Fibroblast of villous mesenchyme (primary cell): ENCODE results near the gene ZMYM4. TPM values are rescaled to one million over a fixed set of nuclear protein-coding genes. Genes with fewer than 3 reads are reported as not detected.

Experiments
- DNase-seq: peaks from one replicate; pipeline ENCODE4 v3.0.0-alpha.2; 2010; ENCODE audit warnings: low read depth
- H3K4me3 ChIP-seq: 2 replicates; pipeline ENCODE4 v1.5.1; 2011; ENCODE audit warnings: low read depth, mild to moderate bottlenecking, low read length
- CTCF ChIP-seq: IDR thresholded peaks from 2 replicates; pipeline ENCODE4 v1.5.1; 2012; ENCODE audit warnings: low read depth, mild to moderate bottlenecking, low read length; ENCODE audit not compliant: insufficient read depth
- total RNA-seq: library from RNA; depleted of rRNA; stranded (reverse); fragments of >200 nt; gene quantifications from 2 replicates; pipeline ENCODE4 v1.2.3, GENCODE V29; 2012

The ZMYM4 gene
- total RNA-seq, 1 donor, result 59.6 TPM

- TF ChIP-seq CTCF, result no peak
- no peak overlapping the region for H3K4me3 ChIP-seq
- DNase-seq, result no peak
Measured at GRCh38 chr1:35386959-35387358, 118.5 kb downstream of the ZMYM4 start.

- peak; percentile 23 for DNase-seq
- no peak overlapping the region for H3K4me3 ChIP-seq
- TF ChIP-seq CTCF, result no peak
Measured at GRCh38 chr1:35390600-35391494, 122.3 kb downstream of the ZMYM4 start.

GRCh38 chr1:35394386-35394785 lies 125.9 kb downstream of the ZMYM4 start:
- H3K4me3 ChIP-seq, result no peak overlapping the region
- DNase-seq, result no peak
- TF ChIP-seq CTCF, result no peak

GRCh38 chr1:35398739-35399138 lies 130.2 kb downstream of the ZMYM4 start:
- no peak for DNase-seq
- TF ChIP-seq CTCF, result no peak
- H3K4me3 ChIP-seq, result no peak overlapping the region

- no peak for TF ChIP-seq CTCF
- no peak overlapping the region for H3K4me3 ChIP-seq
- no peak for DNase-seq
Measured at GRCh38 chr1:35401049-35401448, 132.5 kb downstream of the ZMYM4 start.

- no peak overlapping the region for H3K4me3 ChIP-seq
- peak; percentile 26 for DNase-seq
- TF ChIP-seq CTCF, result no peak
Measured at GRCh38 chr1:35406103-35406502, 137.6 kb downstream of the ZMYM4 start.

- no peak for DNase-seq
- TF ChIP-seq CTCF, result no peak
- no peak overlapping the region for H3K4me3 ChIP-seq
Measured at GRCh38 chr1:35407743-35408142, 139.2 kb downstream of the ZMYM4 start.
